Aorta (tissue), 5 donors: ENCODE data around the gene PARP3. TPM values are rescaled to one million over a fixed set of nuclear protein-coding genes. Genes with fewer than 3 reads are reported as not detected.

Experiments used
- ATAC-seq: fragments of 200-7000 bp; cut with Tn5 transposase; one replicate; pipeline ENCODE4 v1.9.1; 2022; ENCODE audit warnings: moderate library complexity; ENCODE audit not compliant: low FRiP score
- DNase-seq, 2 donors: peaks; one replicate each; pipeline ENCODE4 v3.0.0-alpha.2; 2020
- H3K27ac ChIP-seq, 2 donors: one replicate each; pipeline ENCODE4 v1.5.1; 2013; ENCODE audit warnings: low read length in 2 of 2, mild to moderate bottlenecking in 2 of 2, moderate library complexity in 2 of 2, control low read depth in 1 of 2, inconsistent platforms in 1 of 2, low read depth in 1 of 2
- H3K27me3 ChIP-seq, 2 donors: one replicate each; pipeline ENCODE4 v1.6.1; 2013; ENCODE audit warnings: control low read depth in 1 of 2, low read length in 1 of 2, mild to moderate bottlenecking in 1 of 2, moderate library complexity in 1 of 2; ENCODE audit not compliant: insufficient read depth in 2 of 2, control insufficient read depth in 1 of 2
- H3K36me3 ChIP-seq, 2 donors: one replicate each; pipeline ENCODE4 v1.6.1; 2013; ENCODE audit warnings: control low read depth in 1 of 2, low read length in 1 of 2, mild to moderate bottlenecking in 1 of 2; ENCODE audit not compliant: insufficient read depth in 2 of 2, control insufficient read depth in 1 of 2
- H3K4me1 ChIP-seq, 2 donors: one replicate each; pipeline ENCODE4 v1.6.1; 2013; ENCODE audit warnings: low read length in 2 of 2, control low read depth in 1 of 2, mild to moderate bottlenecking in 1 of 2, moderate library complexity in 1 of 2; ENCODE audit not compliant: insufficient read depth in 2 of 2, control insufficient read depth in 1 of 2
- H3K4me3 ChIP-seq, 2 donors: one replicate each; pipeline ENCODE4 v1.5.1; 2013; ENCODE audit warnings: low read length in 2 of 2, control low read depth in 1 of 2, mild to moderate bottlenecking in 1 of 2
- H3K9me3 ChIP-seq: one replicate; pipeline ENCODE4 v1.6.1; 2013; ENCODE audit warnings: mild to moderate bottlenecking, low read length; ENCODE audit not compliant: control insufficient read depth
- WGBS, 2 donors: extraction: QIAGEN DNeasy Blood & Tissue Kit; methylation state at CpG; one replicate each; pipeline ENCODE4 v1.1.7; 2013; 5-methylcytosine and 5-hydroxymethylcytosine counted together
- intact Hi-C, 2 donors: fragments of 100-400 bp; cut with DNase I; formaldehyde crosslinking; loops; one replicate each; pipeline versions ENCODE4 v1.14.2 to v1.15.0; 2022
- polyA plus RNA-seq, 2 donors: library from polyadenylated mRNA; stranded (reverse); fragments of 200-250 nt; gene quantifications; one replicate each; pipeline ENCODE4 v1.2.3, GENCODE V29; 2013
- total RNA-seq, 2 donors: library from RNA; stranded (reverse); fragmentation: NEBNext Ultra II Directional; extraction: Animal tissue kit (Norgen Biotek cat#: 25700); gene quantifications; one replicate each; pipeline ENCODE4 v1.2.1, GENCODE V29; 2021
- donor health status: healthy with polysubstance abuse.
- donor health status: Bipolar disorder and iron deficiency.
- donor health status: DM: no; HTN: no; CAD: no.
- donor health status: DM: no; HTN: no; CAD: no.
- donor health status: DM: yes; HTN: yes; CAD: no.

Gene PARP3
- total and polyA plus RNA-seq, 4 donors, result 11.0 to 35.0 (median 14.9) TPM

GRCh38 chr3:51975852-51976549 is 33.8 kb downstream of the PARP3 start:
- H3K9me3 ChIP-seq, result no peaks in the 10 kb centered on the region
- DNase-seq (peak; percentile 90 to 93), ATAC-seq (peak; percentile 25)
- H3K27ac ChIP-seq, result peak overlapping the region in 1 of 2 donors; percentile 25
- 25 to 28% methylated on average over 46 of the region's 46 CpGs for WGBS, 2 donors
- H3K4me3 ChIP-seq, result no peak overlapping the region
- no peaks in the 10 kb centered on the region for H3K36me3 ChIP-seq
- intact Hi-C loops, result no loop called here
- no peaks in the 10 kb centered on the region for H3K4me1 ChIP-seq
- H3K27me3 ChIP-seq, result no peaks in the 10 kb centered on the region

- no peak overlapping the region for H3K27ac ChIP-seq
- H3K4me1 ChIP-seq, result no peaks in the 10 kb centered on the region
- no peak for ATAC-seq
- no peak overlapping the region for H3K4me3 ChIP-seq
- H3K27me3 ChIP-seq, result no peaks in the 10 kb centered on the region
- 88 to 89% methylated on average over 9 of the region's 9 CpGs for WGBS, 2 donors
- intact Hi-C loops, result no loop called here
- no peak for DNase-seq
- no peaks in the 10 kb centered on the region for H3K36me3 ChIP-seq
- no peaks in the 10 kb centered on the region for H3K9me3 ChIP-seq
Observed at GRCh38 chr3:51977446-51978142, 35.4 kb downstream of the PARP3 start.

- no peaks in the 10 kb centered on the region for H3K4me1 ChIP-seq
- 76 to 81% methylated on average over 4 of the region's 4 CpGs for WGBS, 2 donors
Observed at GRCh38 chr3:51978143-51978502, 36.0 kb downstream of the PARP3 start.

GRCh38 chr3:51980253-51980652 is 38.1 kb downstream of the PARP3 start:
- no peaks in the 10 kb centered on the region for H3K4me1 ChIP-seq

More at GRCh38 chr3:51978143-51978502, 36.0 kb downstream of the PARP3 start:
- no peaks in the 10 kb centered on the region for H3K9me3 ChIP-seq
- ATAC-seq (no peak), DNase-seq (no peak)
- H3K4me3 ChIP-seq, result no peak overlapping the region
- H3K27ac ChIP-seq, result no peak overlapping the region
- H3K27me3 ChIP-seq, result no peaks in the 10 kb centered on the region
- no peaks in the 10 kb centered on the region for H3K36me3 ChIP-seq
- intact Hi-C loops, result no loop called here

GRCh38 chr3:51982352-51982837 is 40.2 kb downstream of the PARP3 start:
- no peaks in the 10 kb centered on the region for H3K4me1 ChIP-seq
- intact Hi-C loops, result no loop called here
- DNase-seq (no peak), ATAC-seq (peak; percentile 4)
- no peaks in the 10 kb centered on the region for H3K36me3 ChIP-seq
- WGBS, 2 donors, result 14 to 19% methylated on average over 4 of the region's 4 CpGs
- H3K4me3 ChIP-seq, result peak overlapping the region in 1 of 2 donors; percentile 40
- peak overlapping the region; percentile 71 to 83 for H3K27ac ChIP-seq
- H3K27me3 ChIP-seq, result no peaks in the 10 kb centered on the region
- no peaks in the 10 kb centered on the region for H3K9me3 ChIP-seq

More at GRCh38 chr3:51980253-51980652, 38.1 kb downstream of the PARP3 start:
- Histone ChIP-seq H3K9me3 (no peaks in the 10 kb centered on the region), H3K36me3 (no peaks in the 10 kb centered on the region), H3K27me3 (no peaks in the 10 kb centered on the region), H3K4me3 (no peak overlapping the region), H3K27ac (no peak overlapping the region)
- DNase-seq, result no peak
- WGBS, 2 donors, result 98% methylated on average over 10 of the region's 10 CpGs
- intact Hi-C loops, result no loop called here
- no peak for ATAC-seq

GRCh38 chr3:51982838-51983577 is 40.8 kb downstream of the PARP3 start, which contains the start of gene ACY1:
ACY1 (plus strand) TSS chr3:51983535; CDS start chr3:51984065, 530 bp downstream.
- DNase-seq (peak; percentile 93 to 96), ATAC-seq (peak; percentile 94)
- no peaks in the 10 kb centered on the region for H3K27me3 ChIP-seq
- H3K9me3 ChIP-seq, result no peaks in the 10 kb centered on the region
- no peaks in the 10 kb centered on the region for H3K4me1 ChIP-seq
- WGBS, 2 donors, result 0% methylated on average over 57 to 68 of the region's 68 CpGs
- H3K4me3 ChIP-seq, result peak within 1 kb of the TSS; percentile 15 to 40
- H3K27ac ChIP-seq, result peak within 1 kb of the TSS; percentile 71 to 83
- intact Hi-C loops, result no loop called here
- no peaks in the 10 kb centered on the region for H3K36me3 ChIP-seq

GRCh38 chr3:51983578-51984268 is 41.6 kb downstream of the PARP3 start:
- H3K4me3 ChIP-seq, result no peak overlapping the region
- DNase-seq, result no peak
- ATAC-seq, result no peak
- no peaks in the 10 kb centered on the region for H3K4me1 ChIP-seq
- H3K9me3 ChIP-seq, result no peaks in the 10 kb centered on the region
- H3K36me3 ChIP-seq, result no peaks in the 10 kb centered on the region
- intact Hi-C loops, result no loop called here
- H3K27me3 ChIP-seq, result no peaks in the 10 kb centered on the region
- WGBS, 2 donors, result 74% methylated on average over 22 of the region's 22 CpGs
- peak overlapping the region; percentile 71 to 83 for H3K27ac ChIP-seq

- no peaks in the 10 kb centered on the region for H3K4me1 ChIP-seq
- H3K27ac ChIP-seq, result peak overlapping the region in 1 of 2 donors; percentile 38
- H3K36me3 ChIP-seq, result no peaks in the 10 kb centered on the region
- no peak overlapping the region for H3K4me3 ChIP-seq
- H3K27me3 ChIP-seq, result no peaks in the 10 kb centered on the region
- no peak for DNase-seq
- intact Hi-C loops, result no loop called here
- no peak for ATAC-seq
- no peaks in the 10 kb centered on the region for H3K9me3 ChIP-seq
Observed at GRCh38 chr3:51984269-51984647, 42.1 kb downstream of the PARP3 start.
